MM.1S (cell line): ENCODE measurements around the gene NAGPA.

Experiments
- EZH2 ChIP-seq: fragments of 300-600 bp; sonication (generic); optimal IDR thresholded peaks from 2 replicates; pipeline ENCODE3; 2017; ENCODE audit warnings: low read depth, mild to moderate bottlenecking, antibody characterized with exemption, low read length, mixed read lengths
- EZH2phosphoT487 ChIP-seq: fragments of 300-600 bp; sonication (generic); IDR thresholded peaks from 2 replicates; pipeline ENCODE4 v1.6.1; 2018; ENCODE audit warnings: antibody characterized with exemption, low read length
- TF ChIP-seq, protein P1 (sequence below): fragments of 300-600 bp; sonication (generic); IDR thresholded peaks from 2 replicates; pipeline ENCODE4 v1.5.1; 2016; ENCODE audit warnings: antibody characterized with exemption, low read length, mixed read lengths

GRCh38 chr16:5062790-5063765 is 29.3 kb upstream of the NAGPA start:
- TF ChIP-seq, protein P1, sequence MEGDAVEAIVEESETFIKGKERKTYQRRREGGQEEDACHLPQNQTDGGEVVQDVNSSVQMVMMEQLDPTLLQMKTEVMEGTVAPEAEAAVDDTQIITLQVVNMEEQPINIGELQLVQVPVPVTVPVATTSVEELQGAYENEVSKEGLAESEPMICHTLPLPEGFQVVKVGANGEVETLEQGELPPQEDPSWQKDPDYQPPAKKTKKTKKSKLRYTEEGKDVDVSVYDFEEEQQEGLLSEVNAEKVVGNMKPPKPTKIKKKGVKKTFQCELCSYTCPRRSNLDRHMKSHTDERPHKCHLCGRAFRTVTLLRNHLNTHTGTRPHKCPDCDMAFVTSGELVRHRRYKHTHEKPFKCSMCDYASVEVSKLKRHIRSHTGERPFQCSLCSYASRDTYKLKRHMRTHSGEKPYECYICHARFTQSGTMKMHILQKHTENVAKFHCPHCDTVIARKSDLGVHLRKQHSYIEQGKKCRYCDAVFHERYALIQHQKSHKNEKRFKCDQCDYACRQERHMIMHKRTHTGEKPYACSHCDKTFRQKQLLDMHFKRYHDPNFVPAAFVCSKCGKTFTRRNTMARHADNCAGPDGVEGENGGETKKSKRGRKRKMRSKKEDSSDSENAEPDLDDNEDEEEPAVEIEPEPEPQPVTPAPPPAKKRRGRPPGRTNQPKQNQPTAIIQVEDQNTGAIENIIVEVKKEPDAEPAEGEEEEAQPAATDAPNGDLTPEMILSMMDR, result peak; percentile 14
- TF ChIP-seq EZH2, result no peak
- no peak for TF ChIP-seq EZH2phosphoT487
